GM23338 (cell line): ENCODE data around the gene ATG4A. TPM values are rescaled to one million over a fixed set of nuclear protein-coding genes. Genes with fewer than 3 reads are reported as not detected.

Source experiments
- ATAC-seq: fragments of 200-7000 bp; cut with Tn5 transposase; 3 replicates; pipeline ENCODE4 v1.9.1; 2020
- DNase-seq: peaks from one replicate; pipeline ENCODE4 v3.0.0-alpha.2; 2015; ENCODE audit warnings: low spot score
- H2AFZ ChIP-seq: fragments of 200-600 bp; sonication (generic); 2 replicates; pipeline ENCODE4 v1.8.0; 2016; ENCODE audit warnings: antibody characterized with exemption, mild to moderate bottlenecking, moderate library complexity
- H3F3A ChIP-seq: fragments of 200-600 bp; sonication (generic); replicated peaks from 2 replicates; pipeline ENCODE4 v1.8.0; 2017; ENCODE audit warnings: antibody characterized with exemption, mixed run types, low read depth
- H3K27ac ChIP-seq: fragments of 200-600 bp; sonication (generic); 2 replicates; pipeline ENCODE4 v1.6.1; 2016; ENCODE audit warnings: low read depth
- H3K27me3 ChIP-seq: fragments of 200-600 bp; sonication (generic); 2 replicates; pipeline ENCODE4 v1.8.0; 2016; ENCODE audit warnings: mild to moderate bottlenecking, mixed run types, moderate library complexity; ENCODE audit not compliant: insufficient read depth
- H3K36me3 ChIP-seq: fragments of 200-600 bp; sonication (generic); 2 replicates; pipeline ENCODE4 v1.8.0; 2016; ENCODE audit warnings: mild to moderate bottlenecking; ENCODE audit not compliant: insufficient read depth
- H3K4me1 ChIP-seq: fragments of 200-600 bp; sonication (generic); 2 replicates; pipeline ENCODE4 v1.8.0; 2016; ENCODE audit warnings: mild to moderate bottlenecking, moderate library complexity; ENCODE audit not compliant: insufficient read depth
- H3K4me2 ChIP-seq: fragments of 200-600 bp; sonication (generic); 2 replicates; pipeline ENCODE4 v1.7.1; 2017; ENCODE audit warnings: mixed run types
- H3K4me3 ChIP-seq: fragments of 200-600 bp; sonication (generic); 2 replicates; pipeline ENCODE4 v1.6.1; 2016; ENCODE audit warnings: mixed run types
- H3K79me2 ChIP-seq: fragments of 200-600 bp; sonication (generic); replicated peaks from 2 replicates; pipeline ENCODE4 v1.8.0; 2017; ENCODE audit warnings: mild to moderate bottlenecking; ENCODE audit not compliant: insufficient read depth
- H3K9me2 ChIP-seq: fragments of 200-600 bp; sonication (generic); 2 replicates; pipeline ENCODE4 v1.8.0; 2017; ENCODE audit not compliant: insufficient read depth
- H4K20me1 ChIP-seq: fragments of 200-600 bp; sonication (generic); replicated peaks from 2 replicates; pipeline ENCODE4 v1.8.0; 2017; ENCODE audit warnings: mild to moderate bottlenecking; ENCODE audit not compliant: insufficient read depth
- H3K27ac Mint-ChIP-seq: 2 replicates; pipeline ENCODE4 v1.8.0; 2020; ENCODE audit warnings: inconsistent platforms, mild to moderate bottlenecking, moderate library complexity, mixed read lengths
- H3K27me3 Mint-ChIP-seq: 3 replicates; pipeline ENCODE4 v1.8.0; 2022; ENCODE audit warnings: low read depth, mild to moderate bottlenecking, moderate library complexity, mixed read lengths, inconsistent platforms; ENCODE audit not compliant: insufficient read depth, poor library complexity
- H3K36me3 Mint-ChIP-seq: 3 replicates; pipeline ENCODE4 v1.8.0; 2021; ENCODE audit warnings: low read depth, mild to moderate bottlenecking, inconsistent platforms, moderate library complexity, mixed read lengths
- H3K4me1 Mint-ChIP-seq: 3 replicates; pipeline ENCODE4 v1.8.0; 2020; ENCODE audit warnings: mild to moderate bottlenecking, inconsistent platforms, mixed read lengths
- H3K4me3 Mint-ChIP-seq: 3 replicates; pipeline ENCODE4 v1.8.0; 2021; ENCODE audit warnings: moderate library complexity, mild to moderate bottlenecking, inconsistent platforms, mixed read lengths
- H3K9me3 Mint-ChIP-seq: 3 replicates; pipeline ENCODE4 v1.8.0; 2020; ENCODE audit warnings: moderate library complexity, mild to moderate bottlenecking, inconsistent platforms, mixed read lengths
- CREB1 ChIP-seq: fragments of 250-450 bp; sonication (Bioruptor Pico); IDR thresholded peaks from 2 replicates; pipeline ENCODE4 v1.5.0; 2020; ENCODE audit warnings: low read depth, mild to moderate bottlenecking, moderate library complexity
- EZH2 ChIP-seq: fragments of 200-600 bp; sonication (generic); IDR thresholded peaks from one replicate; pipeline ENCODE4 v1.8.0; 2017; ENCODE audit warnings: antibody characterized with exemption, mild to moderate bottlenecking, low read depth; ENCODE audit not compliant: unreplicated experiment
- EZH2phosphoT487 ChIP-seq: fragments of 200-600 bp; sonication (generic); IDR thresholded peaks from one replicate; pipeline ENCODE4 v1.8.1; 2018; ENCODE audit warnings: antibody characterized with exemption; ENCODE audit not compliant: unreplicated experiment
- JUNB ChIP-seq: IDR thresholded peaks from one replicate; pipeline ENCODE4 v1.6.1; 2016; ENCODE audit warnings: antibody characterized with exemption; ENCODE audit not compliant: unreplicated experiment
- NANOG ChIP-seq: IDR thresholded peaks from 2 replicates; pipeline ENCODE4 v1.6.1; 2016; ENCODE audit warnings: antibody characterized with exemption, borderline replicate concordance
- POLR2AphosphoS5 ChIP-seq: IDR thresholded peaks from 2 replicates; pipeline ENCODE4 v1.6.1; 2016; ENCODE audit warnings: antibody characterized with exemption, low read depth
- STAT1 ChIP-seq: IDR thresholded peaks from one replicate; pipeline ENCODE4 v1.6.1; 2016; ENCODE audit warnings: antibody characterized with exemption; ENCODE audit not compliant: unreplicated experiment
- ZNF114 ChIP-seq: fragments of 250-450 bp; sonication (Bioruptor Pico); IDR thresholded peaks from 2 replicates; pipeline ENCODE4 v1.5.0; 2020; ENCODE audit warnings: mild to moderate bottlenecking, moderate library complexity
- ZNF331 ChIP-seq: fragments of 250-450 bp; sonication (Bioruptor Pico); IDR thresholded peaks from 2 replicates; pipeline ENCODE4 v1.5.0; 2020; ENCODE audit warnings: low read depth, mild to moderate bottlenecking, moderate library complexity
- polyA plus RNA-seq: library from polyadenylated mRNA; unstranded; fragments of >200 nt; fragmentation: Nextera tagmentation; extraction: Ambion mirVana; gene quantifications from 2 replicates; pipeline ENCODE4 v1.2.1, GENCODE V29; 2016
- total RNA-seq: library from RNA; depleted of rRNA; stranded (reverse); fragments of >200 nt; shearing (Covaris generic); gene quantifications from 2 replicates; pipeline ENCODE4 v1.2.3, GENCODE V29; 2014
- TF ChIP-seq, protein P1 (sequence below), 2 experiments: fragments of 200-600 bp in 1 of 2; sonication (generic) in 1 of 2; conservative IDR thresholded peaks; 2 replicates each; pipeline versions ENCODE4 v1.5.1 to v1.6.1; 2016 to 2017; ENCODE audit warnings: antibody characterized with exemption in 2 of 2, low read depth in 2 of 2, mild to moderate bottlenecking in 2 of 2, moderate library complexity in 1 of 2
- TF ChIP-seq, protein P2 (sequence below): fragments of 250-450 bp; sonication (Bioruptor Pico); IDR thresholded peaks from 2 replicates; pipeline ENCODE4 v1.5.0; 2020; ENCODE audit warnings: mild to moderate bottlenecking, moderate library complexity
- TF ChIP-seq, protein P3 (sequence below): IDR thresholded peaks from 2 replicates; pipeline ENCODE4 v1.6.1; 2016; ENCODE audit warnings: antibody characterized with exemption
- TF ChIP-seq, protein P4 (sequence below): IDR thresholded peaks from one replicate; pipeline ENCODE4 v1.6.1; 2018; ENCODE audit warnings: antibody characterized with exemption; ENCODE audit not compliant: unreplicated experiment

Gene ATG4A
- total and polyA plus RNA-seq, 2 experiments from 2014 or later: 2.1 to 2.8 TPM

DNA sequence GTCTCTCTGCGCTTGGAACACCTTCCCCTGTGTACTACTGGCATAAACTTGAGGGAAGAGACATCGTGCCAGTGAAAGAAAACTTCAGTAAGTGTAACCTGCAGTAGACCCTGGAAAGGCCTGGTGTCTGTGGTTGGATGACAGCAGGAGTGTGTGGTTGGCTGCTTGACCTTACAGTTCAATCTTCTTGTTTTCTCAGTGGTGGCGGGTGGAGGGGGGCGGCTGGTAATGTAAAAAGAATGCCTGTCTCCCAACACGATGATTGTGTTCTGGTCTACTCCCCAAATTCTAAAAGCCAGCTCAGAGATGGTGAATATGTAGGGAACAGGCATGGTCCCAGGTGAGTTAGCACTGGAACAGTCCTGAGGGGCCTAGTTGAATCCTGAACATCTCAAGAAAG is 18.8 kb upstream of the ATG4A start:
- no peaks in the 10 kb centered on the region for H3K79me2 ChIP-seq
- ATAC-seq: no peak
- H3K27me3 Mint-ChIP-seq: no peaks in the 10 kb centered on the region

More for the DNA sequence above, 18.8 kb upstream of the ATG4A start:
- Histone ChIP-seq H3K4me1 (no peaks in the 10 kb centered on the region), H3K4me2 (no peak overlapping the region), H3K27ac (no peak overlapping the region), H3K4me3 (no peak overlapping the region), H2AFZ (no peak overlapping the region), H3K9me2 (no peaks in the 10 kb centered on the region), H3K27me3 (no peaks in the 10 kb centered on the region), H3K36me3 (no peaks in the 10 kb centered on the region), H4K20me1 (no peaks in the 10 kb centered on the region), H3F3A (no peaks in the 10 kb centered on the region)
- Mint-ChIP-seq H3K4me1 (no peaks in the 10 kb centered on the region), H3K36me3 (no peaks in the 10 kb centered on the region), H3K9me3 (no peaks in the 10 kb centered on the region), H3K4me3 (no peak overlapping the region), H3K27ac (no peak overlapping the region)
- TF ChIP-seq ZNF331 (CRISPR knock-in tag) (no peak), EZH2 (no peak), NANOG (no peak), EZH2phosphoT487 (no peak), POLR2AphosphoS5 (no peak), ZNF114 (CRISPR knock-in tag) (no peak), CREB1 (CRISPR knock-in tag) (no peak), STAT1 (no peak), JUNB (no peak)
- TF ChIP-seq, protein P1, sequence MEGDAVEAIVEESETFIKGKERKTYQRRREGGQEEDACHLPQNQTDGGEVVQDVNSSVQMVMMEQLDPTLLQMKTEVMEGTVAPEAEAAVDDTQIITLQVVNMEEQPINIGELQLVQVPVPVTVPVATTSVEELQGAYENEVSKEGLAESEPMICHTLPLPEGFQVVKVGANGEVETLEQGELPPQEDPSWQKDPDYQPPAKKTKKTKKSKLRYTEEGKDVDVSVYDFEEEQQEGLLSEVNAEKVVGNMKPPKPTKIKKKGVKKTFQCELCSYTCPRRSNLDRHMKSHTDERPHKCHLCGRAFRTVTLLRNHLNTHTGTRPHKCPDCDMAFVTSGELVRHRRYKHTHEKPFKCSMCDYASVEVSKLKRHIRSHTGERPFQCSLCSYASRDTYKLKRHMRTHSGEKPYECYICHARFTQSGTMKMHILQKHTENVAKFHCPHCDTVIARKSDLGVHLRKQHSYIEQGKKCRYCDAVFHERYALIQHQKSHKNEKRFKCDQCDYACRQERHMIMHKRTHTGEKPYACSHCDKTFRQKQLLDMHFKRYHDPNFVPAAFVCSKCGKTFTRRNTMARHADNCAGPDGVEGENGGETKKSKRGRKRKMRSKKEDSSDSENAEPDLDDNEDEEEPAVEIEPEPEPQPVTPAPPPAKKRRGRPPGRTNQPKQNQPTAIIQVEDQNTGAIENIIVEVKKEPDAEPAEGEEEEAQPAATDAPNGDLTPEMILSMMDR (conservative IDR thresholded peaks at IDR 0.05; ENCODE audit: low read depth in 2 of 2): no peak
- TF ChIP-seq, protein P2, sequence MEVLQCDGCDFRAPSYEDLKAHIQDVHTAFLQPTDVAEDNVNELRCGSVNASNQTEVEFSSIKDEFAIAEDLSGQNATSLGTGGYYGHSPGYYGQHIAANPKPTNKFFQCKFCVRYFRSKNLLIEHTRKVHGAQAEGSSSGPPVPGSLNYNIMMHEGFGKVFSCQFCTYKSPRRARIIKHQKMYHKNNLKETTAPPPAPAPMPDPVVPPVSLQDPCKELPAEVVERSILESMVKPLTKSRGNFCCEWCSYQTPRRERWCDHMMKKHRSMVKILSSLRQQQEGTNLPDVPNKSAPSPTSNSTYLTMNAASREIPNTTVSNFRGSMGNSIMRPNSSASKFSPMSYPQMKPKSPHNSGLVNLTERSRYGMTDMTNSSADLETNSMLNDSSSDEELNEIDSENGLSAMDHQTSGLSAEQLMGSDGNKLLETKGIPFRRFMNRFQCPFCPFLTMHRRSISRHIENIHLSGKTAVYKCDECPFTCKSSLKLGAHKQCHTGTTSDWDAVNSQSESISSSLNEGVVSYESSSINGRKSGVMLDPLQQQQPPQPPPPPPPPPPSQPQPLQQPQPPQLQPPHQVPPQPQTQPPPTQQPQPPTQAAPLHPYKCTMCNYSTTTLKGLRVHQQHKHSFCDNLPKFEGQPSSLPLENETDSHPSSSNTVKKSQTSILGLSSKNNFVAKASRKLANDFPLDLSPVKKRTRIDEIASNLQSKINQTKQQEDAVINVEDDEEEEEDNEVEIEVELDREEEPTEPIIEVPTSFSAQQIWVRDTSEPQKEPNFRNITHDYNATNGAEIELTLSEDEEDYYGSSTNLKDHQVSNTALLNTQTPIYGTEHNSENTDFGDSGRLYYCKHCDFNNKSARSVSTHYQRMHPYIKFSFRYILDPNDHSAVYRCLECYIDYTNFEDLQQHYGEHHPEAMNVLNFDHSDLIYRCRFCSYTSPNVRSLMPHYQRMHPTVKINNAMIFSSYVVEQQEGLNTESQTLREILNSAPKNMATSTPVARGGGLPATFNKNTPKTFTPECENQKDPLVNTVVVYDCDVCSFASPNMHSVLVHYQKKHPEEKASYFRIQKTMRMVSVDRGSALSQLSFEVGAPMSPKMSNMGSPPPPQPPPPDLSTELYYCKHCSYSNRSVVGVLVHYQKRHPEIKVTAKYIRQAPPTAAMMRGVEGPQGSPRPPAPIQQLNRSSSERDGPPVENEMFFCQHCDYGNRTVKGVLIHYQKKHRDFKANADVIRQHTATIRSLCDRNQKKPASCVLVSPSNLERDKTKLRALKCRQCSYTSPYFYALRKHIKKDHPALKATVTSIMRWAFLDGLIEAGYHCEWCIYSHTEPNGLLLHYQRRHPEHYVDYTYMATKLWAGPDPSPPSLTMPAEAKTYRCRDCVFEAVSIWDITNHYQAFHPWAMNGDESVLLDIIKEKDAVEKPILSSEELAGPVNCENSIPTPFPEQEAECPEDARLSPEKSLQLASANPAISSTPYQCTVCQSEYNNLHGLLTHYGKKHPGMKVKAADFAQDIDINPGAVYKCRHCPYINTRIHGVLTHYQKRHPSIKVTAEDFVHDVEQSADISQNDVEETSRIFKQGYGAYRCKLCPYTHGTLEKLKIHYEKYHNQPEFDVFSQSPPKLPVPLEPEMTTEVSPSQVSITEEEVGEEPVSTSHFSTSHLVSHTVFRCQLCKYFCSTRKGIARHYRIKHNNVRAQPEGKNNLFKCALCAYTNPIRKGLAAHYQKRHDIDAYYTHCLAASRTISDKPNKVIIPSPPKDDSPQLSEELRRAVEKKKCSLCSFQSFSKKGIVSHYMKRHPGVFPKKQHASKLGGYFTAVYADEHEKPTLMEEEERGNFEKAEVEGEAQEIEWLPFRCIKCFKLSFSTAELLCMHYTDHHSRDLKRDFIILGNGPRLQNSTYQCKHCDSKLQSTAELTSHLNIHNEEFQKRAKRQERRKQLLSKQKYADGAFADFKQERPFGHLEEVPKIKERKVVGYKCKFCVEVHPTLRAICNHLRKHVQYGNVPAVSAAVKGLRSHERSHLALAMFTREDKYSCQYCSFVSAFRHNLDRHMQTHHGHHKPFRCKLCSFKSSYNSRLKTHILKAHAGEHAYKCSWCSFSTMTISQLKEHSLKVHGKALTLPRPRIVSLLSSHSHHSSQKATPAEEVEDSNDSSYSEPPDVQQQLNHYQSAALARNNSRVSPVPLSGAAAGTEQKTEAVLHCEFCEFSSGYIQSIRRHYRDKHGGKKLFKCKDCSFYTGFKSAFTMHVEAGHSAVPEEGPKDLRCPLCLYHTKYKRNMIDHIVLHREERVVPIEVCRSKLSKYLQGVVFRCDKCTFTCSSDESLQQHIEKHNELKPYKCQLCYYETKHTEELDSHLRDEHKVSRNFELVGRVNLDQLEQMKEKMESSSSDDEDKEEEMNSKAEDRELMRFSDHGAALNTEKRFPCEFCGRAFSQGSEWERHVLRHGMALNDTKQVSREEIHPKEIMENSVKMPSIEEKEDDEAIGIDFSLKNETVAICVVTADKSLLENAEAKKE (CRISPR knock-in tag): no peak
- TF ChIP-seq, protein P3, sequence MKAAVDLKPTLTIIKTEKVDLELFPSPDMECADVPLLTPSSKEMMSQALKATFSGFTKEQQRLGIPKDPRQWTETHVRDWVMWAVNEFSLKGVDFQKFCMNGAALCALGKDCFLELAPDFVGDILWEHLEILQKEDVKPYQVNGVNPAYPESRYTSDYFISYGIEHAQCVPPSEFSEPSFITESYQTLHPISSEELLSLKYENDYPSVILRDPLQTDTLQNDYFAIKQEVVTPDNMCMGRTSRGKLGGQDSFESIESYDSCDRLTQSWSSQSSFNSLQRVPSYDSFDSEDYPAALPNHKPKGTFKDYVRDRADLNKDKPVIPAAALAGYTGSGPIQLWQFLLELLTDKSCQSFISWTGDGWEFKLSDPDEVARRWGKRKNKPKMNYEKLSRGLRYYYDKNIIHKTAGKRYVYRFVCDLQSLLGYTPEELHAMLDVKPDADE: no peak
- TF ChIP-seq, protein P4, sequence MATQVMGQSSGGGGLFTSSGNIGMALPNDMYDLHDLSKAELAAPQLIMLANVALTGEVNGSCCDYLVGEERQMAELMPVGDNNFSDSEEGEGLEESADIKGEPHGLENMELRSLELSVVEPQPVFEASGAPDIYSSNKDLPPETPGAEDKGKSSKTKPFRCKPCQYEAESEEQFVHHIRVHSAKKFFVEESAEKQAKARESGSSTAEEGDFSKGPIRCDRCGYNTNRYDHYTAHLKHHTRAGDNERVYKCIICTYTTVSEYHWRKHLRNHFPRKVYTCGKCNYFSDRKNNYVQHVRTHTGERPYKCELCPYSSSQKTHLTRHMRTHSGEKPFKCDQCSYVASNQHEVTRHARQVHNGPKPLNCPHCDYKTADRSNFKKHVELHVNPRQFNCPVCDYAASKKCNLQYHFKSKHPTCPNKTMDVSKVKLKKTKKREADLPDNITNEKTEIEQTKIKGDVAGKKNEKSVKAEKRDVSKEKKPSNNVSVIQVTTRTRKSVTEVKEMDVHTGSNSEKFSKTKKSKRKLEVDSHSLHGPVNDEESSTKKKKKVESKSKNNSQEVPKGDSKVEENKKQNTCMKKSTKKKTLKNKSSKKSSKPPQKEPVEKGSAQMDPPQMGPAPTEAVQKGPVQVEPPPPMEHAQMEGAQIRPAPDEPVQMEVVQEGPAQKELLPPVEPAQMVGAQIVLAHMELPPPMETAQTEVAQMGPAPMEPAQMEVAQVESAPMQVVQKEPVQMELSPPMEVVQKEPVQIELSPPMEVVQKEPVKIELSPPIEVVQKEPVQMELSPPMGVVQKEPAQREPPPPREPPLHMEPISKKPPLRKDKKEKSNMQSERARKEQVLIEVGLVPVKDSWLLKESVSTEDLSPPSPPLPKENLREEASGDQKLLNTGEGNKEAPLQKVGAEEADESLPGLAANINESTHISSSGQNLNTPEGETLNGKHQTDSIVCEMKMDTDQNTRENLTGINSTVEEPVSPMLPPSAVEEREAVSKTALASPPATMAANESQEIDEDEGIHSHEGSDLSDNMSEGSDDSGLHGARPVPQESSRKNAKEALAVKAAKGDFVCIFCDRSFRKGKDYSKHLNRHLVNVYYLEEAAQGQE: no peak
- DNase-seq: no peak
